HepG2 (cell line): ENCODE results near the gene RAD51C. TPM values are rescaled to one million over a fixed set of nuclear protein-coding genes. Genes with fewer than 3 reads are reported as not detected.
"Not testable (repeated sequence)": the region's sequence is repeated elsewhere in the genome, so short reads cannot be mapped to it uniquely, and the experiment has no call there.

Source experiments
- ATAC-seq: fragments of 200-7000 bp; cut with Tn5 transposase; 3 replicates; pipeline ENCODE4 v1.9.1; 2020; ENCODE audit warnings: mild to moderate bottlenecking, moderate library complexity
- BruUV-seq: library from RNA; stranded (reverse); fragments of 400-500 nt; replicated peaks from 2 replicates; lab custom pipeline; 2021; lab: Mats Ljungman, UMichigan
- CTCF ChIA-PET: fragments of 300-600 bp; formaldehyde crosslinking; extraction: SDS; loops from one replicate; lab custom pipeline; 2021; ENCODE audit warnings: low total read pairs, inconsistent platforms, low intra/inter-chr PET ratio; lab: Yijun Ruan, JAX
- POLR2A ChIA-PET: fragments of 350-600 bp; sonication (Branson Sonifier 250); formaldehyde crosslinking; loops from one replicate; lab custom pipeline; 2020; ENCODE audit warnings: antibody characterized with exemption, inconsistent platforms; lab: Yijun Ruan, JAX
- DNase-seq: peaks from one replicate; pipeline ENCODE4 v3.0.0-alpha.2; 2015; ENCODE audit warnings: low spot score
- FAIRE-seq: peaks from 3 replicates; lab custom pipeline; 2011; peaks lifted over from hg19 to GRCh38; lab: Jason Lieb, UNC
- H2AFZ ChIP-seq: one replicate; pipeline ENCODE4 v1.6.1; 2011; ENCODE audit warnings: low read length, inconsistent platforms
- H3K27ac ChIP-seq: fragments of 300-600 bp; 3 replicates; pipeline ENCODE4 v1.8.0; 2011; ENCODE audit warnings: mixed run types, mild to moderate bottlenecking, mixed read lengths, low read length, inconsistent platforms; ENCODE audit not compliant: insufficient read depth; ENCODE audit errors: extremely low read length
- H3K27me3 ChIP-seq, 2 experiments: fragments of 200-600 bp in 1 of 2; 2 replicates in 1 of 2; 3 replicates in 1 of 2; pipeline versions ENCODE4 v1.6.0 to v1.8.0; 2011; ENCODE audit warnings: low read length in 2 of 2, mild to moderate bottlenecking in 2 of 2, moderate library complexity in 2 of 2, inconsistent platforms in 1 of 2; ENCODE audit not compliant: insufficient read depth in 2 of 2, control insufficient read depth in 1 of 2
- H3K36me3 ChIP-seq, 2 experiments: fragments of 200-600 bp in 1 of 2; replicated peaks in 1 of 2; 2 replicates in 1 of 2; 3 replicates in 1 of 2; pipeline versions ENCODE4 v1.5.1 to v1.8.0; 2011; ENCODE audit warnings: low read length in 2 of 2, inconsistent platforms in 1 of 2; ENCODE audit not compliant: insufficient read depth in 2 of 2, control insufficient read depth in 1 of 2
- H3K4me1 ChIP-seq: 2 replicates; pipeline ENCODE4 v1.5.1; 2012; ENCODE audit warnings: low read length, inconsistent platforms; ENCODE audit not compliant: insufficient read depth
- H3K4me2 ChIP-seq: 2 replicates; pipeline ENCODE4 v1.6.0; 2011; ENCODE audit warnings: low read depth, low read length, inconsistent platforms
- H3K4me3 ChIP-seq, 3 experiments: fragments of 200-600 bp in 1 of 3; sonication (generic), shearing (Covaris generic) in 1 of 3; replicated peaks in 1 of 3; 2 replicates each; pipeline ENCODE4 v1.5.1; 2011 to 2016; ENCODE audit warnings: low read length in 3 of 3, inconsistent platforms in 2 of 3, low read depth in 2 of 3, mild to moderate bottlenecking in 2 of 3, control low read depth in 1 of 3, mixed read lengths in 1 of 3; ENCODE audit not compliant: insufficient read depth in 1 of 3
- H3K79me2 ChIP-seq: one replicate; pipeline ENCODE4 v1.6.1; 2011; ENCODE audit warnings: low read length, inconsistent platforms; ENCODE audit not compliant: insufficient read depth
- H3K9ac ChIP-seq: 2 replicates; pipeline ENCODE4 v1.6.0; 2011; ENCODE audit warnings: mild to moderate bottlenecking, low read depth, low read length, inconsistent platforms; ENCODE audit not compliant: insufficient read depth
- H3K9me3 ChIP-seq: 2 replicates; pipeline ENCODE4 v1.5.1; 2012; ENCODE audit warnings: mild to moderate bottlenecking, low read length
- H4K20me1 ChIP-seq: 2 replicates; pipeline ENCODE4 v1.6.0; 2011; ENCODE audit warnings: inconsistent platforms, mild to moderate bottlenecking, low read length, moderate library complexity; ENCODE audit not compliant: insufficient read depth
- ATRX ChIP-seq: sonication (generic); formaldehyde crosslinking; IDR thresholded peaks from 2 replicates; pipeline ENCODE4 v1.4.0; 2020; ENCODE audit warnings: missing genetic modification reagents, borderline replicate concordance
- GFI1 ChIP-seq: sonication (generic); formaldehyde crosslinking; IDR thresholded peaks from 2 replicates; pipeline ENCODE4 v1.5.0; 2020; ENCODE audit warnings: missing genetic modification reagents, mild to moderate bottlenecking, borderline replicate concordance
- ZNF225 ChIP-seq: sonication (generic); formaldehyde crosslinking; IDR thresholded peaks from 2 replicates; pipeline ENCODE4 v1.4.0; 2020; ENCODE audit warnings: mild to moderate bottlenecking, missing genetic modification reagents
- ZNF652 ChIP-seq: IDR thresholded peaks from 2 replicates; pipeline ENCODE4 v1.6.1; 2016; ENCODE audit warnings: low read depth, borderline replicate concordance
- ZNF724P ChIP-seq: sonication (generic); formaldehyde crosslinking; IDR thresholded peaks from 2 replicates; pipeline ENCODE4 v1.8.0; 2022; ENCODE audit warnings: missing genetic modification reagents, borderline replicate concordance
- WGBS: methylation state at CpG from one replicate; pipeline ENCODE4 v1.1.6; 2017; ENCODE audit warnings: low lambda C conversion rate; 5-methylcytosine and 5-hydroxymethylcytosine counted together
- in situ Hi-C: cut with HindIII; loops from 2 replicates; pipeline ENCODE4 v1.10.0; 2017; ENCODE audit warnings: low pct_unique_long_range_greater_than_20kb; ENCODE audit not compliant: extremely low pct_ligation_motif_present
- intact Hi-C: fragments of 100-400 bp; cut with micrococcal nuclease; formaldehyde crosslinking; loops from one replicate; pipeline ENCODE4 v1.10.0; 2022; ENCODE audit not compliant: unreplicated experiment
- polyA plus RNA-seq, 8 experiments: library from polyadenylated mRNA; depleted of rRNA in 3 of 8; stranded (reverse) in 7 of 8; unstranded in 1 of 8; fragments of >200 nt; fragmentation: Illumina TruSeq in 4 of 8; extraction: Trizol in 4 of 8; gene quantifications; 2 replicates each; pipeline versions ENCODE4 v1.2.1 to v1.2.3, GENCODE V29; 2011 to 2016; ENCODE audit warnings: low read depth in 4 of 8, missing spikeins in 1 of 8, mixed read lengths in 1 of 8; ENCODE audit not compliant: insufficient read depth in 1 of 8
- total RNA-seq, 5 experiments: library from RNA; depleted of rRNA; stranded (reverse); fragments of >200 nt; fragmentation: Illumina TruSeq; extraction: Trizol; gene quantifications; 2 replicates each; pipeline ENCODE4 v1.2.3, GENCODE V29; 2016; ENCODE audit warnings: low read depth in 1 of 5
- TF ChIP-seq, protein P1 (sequence below): sonication (generic); formaldehyde crosslinking; IDR thresholded peaks from 2 replicates; pipeline ENCODE4 v1.4.0; 2020; ENCODE audit warnings: missing genetic modification reagents
- TF ChIP-seq, protein P2 (sequence below): sonication (generic); formaldehyde crosslinking; IDR thresholded peaks from 2 replicates; pipeline ENCODE4 v1.8.0; 2022; ENCODE audit warnings: mild to moderate bottlenecking, missing genetic modification reagents, borderline replicate concordance
- TF ChIP-seq, protein P3 (sequence below): sonication (generic); IDR thresholded peaks from 2 replicates; pipeline ENCODE4 v1.6.1; 2016; ENCODE audit warnings: low read depth, borderline replicate concordance
- TF ChIP-seq, protein P4 (sequence below): sonication (generic); formaldehyde crosslinking; IDR thresholded peaks from 2 replicates; pipeline ENCODE4 v1.4.0; 2020; ENCODE audit warnings: missing genetic modification reagents

The RAD51C gene
- total and polyA plus RNA-seq, 2 of the 13 experiments (the other 11 are each of a cell fraction or from before 2014, with no cell fraction given) = 38.5 to 106 TPM

DNA sequence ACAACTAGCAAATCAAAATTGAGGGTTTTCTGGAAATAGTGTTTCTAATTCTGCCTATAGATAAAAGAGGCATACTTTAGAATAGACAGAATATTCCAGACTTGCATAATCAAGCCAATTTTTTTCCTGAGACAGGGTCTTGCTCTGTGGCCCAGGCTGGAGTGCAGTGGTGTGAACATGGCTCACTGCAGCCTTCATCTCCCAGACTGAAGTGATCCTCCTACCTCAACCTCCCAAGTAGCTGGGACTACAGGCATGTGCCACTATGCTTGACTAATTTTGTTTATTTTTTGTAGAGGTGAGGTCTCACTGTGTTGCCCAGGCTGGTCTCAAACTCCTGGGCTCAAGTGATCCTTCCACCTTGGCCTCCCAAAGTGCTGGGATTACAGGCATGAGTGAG, 57.2 kb downstream of the RAD51C start:
- H3K27ac ChIP-seq, CTCF ChIA-PET, POLR2A ChIA-PET, H3K4me1 ChIP-seq, DNase-seq, BruUV-seq, H3K4me2 ChIP-seq, H3K36me3 ChIP-seq, ATAC-seq, H3K79me2 ChIP-seq, H3K9me3 ChIP-seq, H3K4me3 ChIP-seq, H3K9ac ChIP-seq, in situ Hi-C loops, H4K20me1 ChIP-seq, H2AFZ ChIP-seq, intact Hi-C loops, H3K27me3 ChIP-seq, FAIRE-seq: not testable (repeated sequence)

DNA sequence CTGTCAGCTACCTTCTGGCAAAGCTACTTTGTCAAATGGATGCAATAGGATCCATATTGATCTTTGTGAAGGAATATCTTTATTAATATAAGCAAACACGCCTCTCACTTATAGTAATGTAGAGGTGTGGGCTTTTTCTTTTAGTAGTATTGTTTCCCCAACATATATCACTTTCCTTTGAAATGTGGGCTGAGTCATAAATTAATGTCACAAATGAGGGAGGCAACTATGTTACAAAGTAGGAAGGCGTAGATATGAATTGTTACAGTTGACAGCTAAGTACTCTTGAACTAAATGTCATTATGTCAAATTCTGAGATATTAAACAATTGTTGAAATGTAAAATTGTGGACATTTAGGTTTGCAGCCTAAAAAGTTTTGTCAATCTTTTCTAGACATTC, 60.6 kb downstream of the RAD51C start:
- POLR2A ChIA-PET = no interaction called here
- FAIRE-seq (peak; percentile 34), ATAC-seq (no peak), DNase-seq (no peak)
- intact Hi-C loops (no loop called here), in situ Hi-C loops (no loop called here)
- no peak overlapping the region for H3K4me3 ChIP-seq
- H3K9ac ChIP-seq = no peak overlapping the region
- BruUV-seq = no TSS peak
- no peak overlapping the region for H2AFZ ChIP-seq
- peaks cover 2 to 32% of the 10 kb centered on the region in 2 experiments; a peak in 3 of 5 replicates for H3K27me3 ChIP-seq
- TF ChIP-seq ZNF724P (CRISPR knock-in tag) (no peak), ZNF225 (CRISPR knock-in tag) (no peak), ZNF652 (CRISPR knock-in tag) (no peak), GFI1 (CRISPR knock-in tag) (no peak), ATRX (CRISPR knock-in tag) (no peak)
- TF ChIP-seq, protein P1, sequence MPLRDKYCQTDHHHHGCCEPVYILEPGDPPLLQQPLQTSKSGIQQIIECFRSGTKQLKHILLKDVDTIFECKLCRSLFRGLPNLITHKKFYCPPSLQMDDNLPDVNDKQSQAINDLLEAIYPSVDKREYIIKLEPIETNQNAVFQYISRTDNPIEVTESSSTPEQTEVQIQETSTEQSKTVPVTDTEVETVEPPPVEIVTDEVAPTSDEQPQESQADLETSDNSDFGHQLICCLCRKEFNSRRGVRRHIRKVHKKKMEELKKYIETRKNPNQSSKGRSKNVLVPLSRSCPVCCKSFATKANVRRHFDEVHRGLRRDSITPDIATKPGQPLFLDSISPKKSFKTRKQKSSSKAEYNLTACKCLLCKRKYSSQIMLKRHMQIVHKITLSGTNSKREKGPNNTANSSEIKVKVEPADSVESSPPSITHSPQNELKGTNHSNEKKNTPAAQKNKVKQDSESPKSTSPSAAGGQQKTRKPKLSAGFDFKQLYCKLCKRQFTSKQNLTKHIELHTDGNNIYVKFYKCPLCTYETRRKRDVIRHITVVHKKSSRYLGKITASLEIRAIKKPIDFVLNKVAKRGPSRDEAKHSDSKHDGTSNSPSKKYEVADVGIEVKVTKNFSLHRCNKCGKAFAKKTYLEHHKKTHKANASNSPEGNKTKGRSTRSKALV = no peak
- TF ChIP-seq, protein P2, sequence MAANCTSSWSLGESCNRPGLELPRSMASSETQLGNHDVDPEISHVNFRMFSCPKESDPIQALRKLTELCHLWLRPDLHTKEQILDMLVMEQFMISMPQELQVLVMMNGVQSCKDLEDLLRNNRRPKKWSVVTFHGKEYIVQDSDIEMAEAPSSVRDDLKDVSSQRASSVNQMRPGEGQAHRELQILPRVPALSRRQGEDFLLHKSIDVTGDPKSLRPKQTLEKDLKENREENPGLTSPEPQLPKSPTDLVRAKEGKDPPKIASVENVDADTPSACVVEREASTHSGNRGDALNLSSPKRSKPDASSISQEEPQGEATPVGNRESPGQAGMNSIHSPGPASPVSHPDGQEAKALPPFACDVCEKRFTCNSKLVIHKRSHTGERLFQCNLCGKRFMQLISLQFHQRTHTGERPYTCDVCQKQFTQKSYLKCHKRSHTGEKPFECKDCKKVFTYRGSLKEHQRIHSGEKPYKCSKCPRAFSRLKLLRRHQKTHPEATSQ (CRISPR knock-in tag) = no peak
- TF ChIP-seq, protein P3, sequence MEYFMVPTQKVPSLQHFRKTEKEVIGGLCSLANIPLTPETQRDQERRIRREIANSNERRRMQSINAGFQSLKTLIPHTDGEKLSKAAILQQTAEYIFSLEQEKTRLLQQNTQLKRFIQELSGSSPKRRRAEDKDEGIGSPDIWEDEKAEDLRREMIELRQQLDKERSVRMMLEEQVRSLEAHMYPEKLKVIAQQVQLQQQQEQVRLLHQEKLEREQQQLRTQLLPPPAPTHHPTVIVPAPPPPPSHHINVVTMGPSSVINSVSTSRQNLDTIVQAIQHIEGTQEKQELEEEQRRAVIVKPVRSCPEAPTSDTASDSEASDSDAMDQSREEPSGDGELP = no peak
- TF ChIP-seq, protein P4, sequence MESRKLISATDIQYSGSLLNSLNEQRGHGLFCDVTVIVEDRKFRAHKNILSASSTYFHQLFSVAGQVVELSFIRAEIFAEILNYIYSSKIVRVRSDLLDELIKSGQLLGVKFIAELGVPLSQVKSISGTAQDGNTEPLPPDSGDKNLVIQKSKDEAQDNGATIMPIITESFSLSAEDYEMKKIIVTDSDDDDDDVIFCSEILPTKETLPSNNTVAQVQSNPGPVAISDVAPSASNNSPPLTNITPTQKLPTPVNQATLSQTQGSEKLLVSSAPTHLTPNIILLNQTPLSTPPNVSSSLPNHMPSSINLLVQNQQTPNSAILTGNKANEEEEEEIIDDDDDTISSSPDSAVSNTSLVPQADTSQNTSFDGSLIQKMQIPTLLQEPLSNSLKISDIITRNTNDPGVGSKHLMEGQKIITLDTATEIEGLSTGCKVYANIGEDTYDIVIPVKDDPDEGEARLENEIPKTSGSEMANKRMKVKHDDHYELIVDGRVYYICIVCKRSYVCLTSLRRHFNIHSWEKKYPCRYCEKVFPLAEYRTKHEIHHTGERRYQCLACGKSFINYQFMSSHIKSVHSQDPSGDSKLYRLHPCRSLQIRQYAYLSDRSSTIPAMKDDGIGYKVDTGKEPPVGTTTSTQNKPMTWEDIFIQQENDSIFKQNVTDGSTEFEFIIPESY = no peak
- H3K4me2 ChIP-seq = no peak overlapping the region
- H3K79me2 ChIP-seq = no peaks in the 10 kb centered on the region
- WGBS = 43% methylated on average over 2 of the region's 2 CpGs
- 0 out of 2 replicates have a peak, but pooled peaks cover 2% of the 10 kb centered on the region for H4K20me1 ChIP-seq
- no peaks in the 10 kb centered on the region for H3K9me3 ChIP-seq
- H3K36me3 ChIP-seq = no peaks in the 10 kb centered on the region
- peaks cover 10% of the 10 kb centered on the region for H3K4me1 ChIP-seq
- H3K27ac ChIP-seq = no peak overlapping the region
- CTCF ChIA-PET = no interaction called here
